ENCODE data around the gene RREB1. TPM values are rescaled to one million over a fixed set of nuclear protein-coding genes. Genes with fewer than 3 reads are reported as not detected.
A peak's percentile ranks its signal among the peaks of the same experiment; 100 is the strongest.

The RREB1 gene
- total and polyA plus RNA-seq, 2 of the 4 experiments (the other 2 are of a cell fraction): 8.4 to 14.5 TPM

GRCh38 chr6:7229376-7230326 is 121.9 kb downstream of the RREB1 start:
- Histone ChIP-seq H3K9ac (ENCODE audit: low read depth, low read length) (no peak overlapping the region), H3K4me2 (ENCODE audit: low read depth, low read length) (no peak overlapping the region), H3K23ac (ENCODE audit: low read depth, low read length) (no peak overlapping the region), H3K4me1 (ENCODE audit: control insufficient read depth, insufficient read depth, low read length) (peaks cover 4% of the 10 kb centered on the region; the same call in 1 of the 2 replicates), H3K79me1 (ENCODE audit: low read depth in 1 of 2, low read length in 2 of 2) (peaks cover 28 to 42% of the 10 kb centered on the region in 2 experiments), H4K20me1 (ENCODE audit: insufficient read depth, low read length) (peaks cover 2% of the 10 kb centered on the region; the same call in 1 of the 2 replicates), H3K27me3 (ENCODE audit: control insufficient read depth, insufficient read depth, low read length) (no peaks in the 10 kb centered on the region), H3K18ac (ENCODE audit: low read depth, low read length) (no peak overlapping the region), H3K36me3 (ENCODE audit: control insufficient read depth, insufficient read depth, low read length) (peaks cover 60% of the 10 kb centered on the region), H3K27ac (ENCODE audit: insufficient read depth, low read length) (no peak overlapping the region), H3K14ac (replicated peaks; ENCODE audit: low read depth, low read length) (no peak overlapping the region), H3K56ac (ENCODE audit: extremely low read depth, insufficient read depth, low read length) (no peak overlapping the region), H3K4me3 (ENCODE audit: insufficient read depth, low read depth, low read length) (no peak overlapping the region), H2AFZ (replicated peaks; ENCODE audit: low read length, poor library complexity) (no peak overlapping the region), H3K4ac (ENCODE audit: low read depth, low read length) (no peak overlapping the region), H4K5ac (ENCODE audit: low read depth, low read length) (no peak overlapping the region), H2BK5ac (ENCODE audit: low read depth, low read length, poor library complexity, severe bottlenecking) (no peak overlapping the region), H2BK20ac (ENCODE audit: low read depth, low read length) (no peak overlapping the region), H3K9me3 (ENCODE audit: control insufficient read depth, insufficient read depth, low read length) (no peaks in the 10 kb centered on the region), H3K9me1 (ENCODE audit: insufficient read depth, low read length) (peaks cover 5% of the 10 kb centered on the region), H2AK9ac (replicated peaks; ENCODE audit: low read depth, low read length, poor library complexity) (peak overlapping the region; percentile 10), H4K91ac (ENCODE audit: insufficient read depth, low read depth, low read length) (no peak overlapping the region), H2BK15ac (ENCODE audit: low read depth, low read length) (no peak overlapping the region), H4K8ac (ENCODE audit: low read depth in 2 of 2, low read length in 2 of 2) (no peak overlapping the region), H2BK120ac (ENCODE audit: low read depth, low read length) (no peak overlapping the region), H2AK5ac (ENCODE audit: low read depth, low read length) (no peak overlapping the region)
- no peak for TF ChIP-seq CEBPB (IDR thresholded peaks at IDR 0.05; ENCODE audit: low read depth, low read length)
- no peak for TF ChIP-seq SMC3 (IDR thresholded peaks at IDR 0.05; ENCODE audit: low read depth, low read length)
- no peak for TF ChIP-seq NFE2L2 (IDR thresholded peaks at IDR 0.05; ENCODE audit: low read depth, low read length)
- no peak for TF ChIP-seq MAZ (IDR thresholded peaks at IDR 0.05; ENCODE audit: borderline replicate concordance, low read depth, low read length)
- no peak for TF ChIP-seq RFX5 (IDR thresholded peaks at IDR 0.05; ENCODE audit: low read depth, low read length)
- no peak for TF ChIP-seq MAFK (IDR thresholded peaks at IDR 0.05; ENCODE audit: low read depth, low read length)
- TF ChIP-seq RAD21 (IDR thresholded peaks at IDR 0.05; ENCODE audit: low read length): no peak
- TF ChIP-seq, protein P1, sequence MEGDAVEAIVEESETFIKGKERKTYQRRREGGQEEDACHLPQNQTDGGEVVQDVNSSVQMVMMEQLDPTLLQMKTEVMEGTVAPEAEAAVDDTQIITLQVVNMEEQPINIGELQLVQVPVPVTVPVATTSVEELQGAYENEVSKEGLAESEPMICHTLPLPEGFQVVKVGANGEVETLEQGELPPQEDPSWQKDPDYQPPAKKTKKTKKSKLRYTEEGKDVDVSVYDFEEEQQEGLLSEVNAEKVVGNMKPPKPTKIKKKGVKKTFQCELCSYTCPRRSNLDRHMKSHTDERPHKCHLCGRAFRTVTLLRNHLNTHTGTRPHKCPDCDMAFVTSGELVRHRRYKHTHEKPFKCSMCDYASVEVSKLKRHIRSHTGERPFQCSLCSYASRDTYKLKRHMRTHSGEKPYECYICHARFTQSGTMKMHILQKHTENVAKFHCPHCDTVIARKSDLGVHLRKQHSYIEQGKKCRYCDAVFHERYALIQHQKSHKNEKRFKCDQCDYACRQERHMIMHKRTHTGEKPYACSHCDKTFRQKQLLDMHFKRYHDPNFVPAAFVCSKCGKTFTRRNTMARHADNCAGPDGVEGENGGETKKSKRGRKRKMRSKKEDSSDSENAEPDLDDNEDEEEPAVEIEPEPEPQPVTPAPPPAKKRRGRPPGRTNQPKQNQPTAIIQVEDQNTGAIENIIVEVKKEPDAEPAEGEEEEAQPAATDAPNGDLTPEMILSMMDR (conservative IDR thresholded peaks at IDR 0.05; ENCODE audit: low read depth, low read length): no peak
- TF ChIP-seq BHLHE40 (IDR thresholded peaks at IDR 0.05; ENCODE audit: low read depth, low read length): no peak
- no peak for TF ChIP-seq FOS (IDR thresholded peaks at IDR 0.05; ENCODE audit: low read depth, low read length)
- TF ChIP-seq, protein P2, sequence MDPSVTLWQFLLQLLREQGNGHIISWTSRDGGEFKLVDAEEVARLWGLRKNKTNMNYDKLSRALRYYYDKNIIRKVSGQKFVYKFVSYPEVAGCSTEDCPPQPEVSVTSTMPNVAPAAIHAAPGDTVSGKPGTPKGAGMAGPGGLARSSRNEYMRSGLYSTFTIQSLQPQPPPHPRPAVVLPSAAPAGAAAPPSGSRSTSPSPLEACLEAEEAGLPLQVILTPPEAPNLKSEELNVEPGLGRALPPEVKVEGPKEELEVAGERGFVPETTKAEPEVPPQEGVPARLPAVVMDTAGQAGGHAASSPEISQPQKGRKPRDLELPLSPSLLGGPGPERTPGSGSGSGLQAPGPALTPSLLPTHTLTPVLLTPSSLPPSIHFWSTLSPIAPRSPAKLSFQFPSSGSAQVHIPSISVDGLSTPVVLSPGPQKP (IDR thresholded peaks at IDR 0.05; ENCODE audit: borderline replicate concordance, low read depth, low read length): no peak
- intact Hi-C loops (cut with micrococcal nuclease): no loop called here
- BruUV-seq (replicated peaks): no TSS peak
- 87% methylated on average over 43 of the region's 62 CpGs; no CpG with 5 or more reads in 1 of the 2 experiments for WGBS, 2 experiments (ENCODE audit: extremely low coverage in 2 of 2, insufficient read length in 1 of 2)
- in situ Hi-C loops (cut with MboI; ENCODE audit: low sequenced_read_pairs): no loop called here
- ChIA-PET CTCF (no interaction called here), POLR2A (ENCODE audit: unreplicated experiment) (no interaction called here)
- ATAC-seq (ENCODE audit: low read depth) (no peak), DNase-seq (no peak)
- dilution Hi-C loops (cut with HindIII; ENCODE audit: low sequenced_read_pairs, unreplicated experiment): no loop called here
